Endothelial cell of coronary artery (primary cell): ENCODE measurements around the gene SGF29. TPM values are rescaled to one million over a fixed set of nuclear protein-coding genes. Genes with fewer than 3 reads are reported as not detected.

Experiments used
- total RNA-seq: library from RNA; depleted of rRNA; stranded (reverse); fragments of >200 nt; gene quantifications from 2 replicates; pipeline ENCODE4 v1.2.3, GENCODE V29; 2014

Gene SGF29
- total RNA-seq, result 7.6 and 9.2 TPM in 2 replicates

GRCh38 chr16:28553776-28554633, at the start of gene SGF29:
TSS of gene SGF29 (plus strand) at chr16:28553920. CDS start at chr16:28581070, 27,150 bp downstream.

GRCh38 chr16:28538733-28539596, 14.8 kb upstream of the SGF29 start, which contains the start of gene NUPR1:
TSS of gene NUPR1 (minus strand) at chr16:28538974. CDS start at chr16:28538907, 67 bp downstream.

GRCh38 chr16:28596840-28597691, 43.3 kb downstream of the SGF29 start, which contains the start of gene SULT1A2:
TSS of gene SULT1A2 (minus strand) at chr16:28597050. CDS start at chr16:28595930, 1,120 bp downstream.

GRCh38 chr16:28609631-28610594, 56.2 kb downstream of the SGF29 start, which contains the start of gene SULT1A1:
TSS of gene SULT1A1 (minus strand) at chr16:28610044. CDS start at chr16:28608855, 1,189 bp downstream.

GRCh38 chr16:28637765-28638164, 84.0 kb downstream of the SGF29 start, which contains the start of gene NPIPB8:
TSS of gene NPIPB8 (plus strand) at chr16:28638065. CDS start at chr16:28638361, 296 bp downstream.

Other genes with a start within 250 kb of the SGF29 start
- gene NPIPB6, start 190.4 kb upstream of the SGF29 start, total RNA-seq, result 0.38 TPM in 1 of 2 replicates, not detected in the other
- gene EIF3CL, start 150.1 kb upstream of the SGF29 start, total RNA-seq, result 138 and 146 TPM in 2 replicates
- gene NPIPB7, start 81.6 kb upstream of the SGF29 start, total RNA-seq, result not detected in 2 replicates
- 10.5 and 11.0 TPM in 2 replicates for gene CLN3, start 61.8 kb upstream of the SGF29 start, total RNA-seq
- gene APOBR, start 59.3 kb upstream of the SGF29 start, total RNA-seq, result not detected in 2 replicates
- gene IL27, start 47.1 kb upstream of the SGF29 start, total RNA-seq, result not detected in 2 replicates
- gene NUPR1, start 14.9 kb upstream of the SGF29 start, total RNA-seq, result under 0.01 and 1.6 TPM in 2 replicates
- gene SULT1A2, start 43.1 kb downstream of the SGF29 start, total RNA-seq, result 0.19 TPM in 1 of 2 replicates, not detected in the other
- 4.5 and 7.4 TPM in 2 replicates for gene SULT1A1, start 56.1 kb downstream of the SGF29 start, total RNA-seq
- 0.36 TPM in 1 of 2 replicates, not detected in the other for gene NPIPB8, start 84.1 kb downstream of the SGF29 start, total RNA-seq
- 326 and 411 TPM in 2 replicates for gene EIF3C, start 157.5 kb downstream of the SGF29 start, total RNA-seq
- gene NPIPB9, start 197.9 kb downstream of the SGF29 start, total RNA-seq, result 1.9 and 3.5 TPM in 2 replicates